Muscle of leg (tissue), 11 donors: ENCODE results near the gene NDST1. TPM values are rescaled to one million over a fixed set of nuclear protein-coding genes. Genes with fewer than 3 reads are reported as not detected.

Source experiments
- DNase-seq: peaks from one replicate; pipeline ENCODE4 v3.0.0; 2013
- H3K27ac ChIP-seq: one replicate; pipeline ENCODE4 v1.5.1; 2013; ENCODE audit warnings: mild to moderate bottlenecking, low read length, control low read depth
- H3K27me3 ChIP-seq: one replicate; pipeline ENCODE4 v1.6.1; 2013; ENCODE audit warnings: low read length; ENCODE audit not compliant: control insufficient read depth, insufficient read depth
- H3K36me3 ChIP-seq: one replicate; pipeline ENCODE4 v1.6.1; 2013; ENCODE audit warnings: low read length; ENCODE audit not compliant: control insufficient read depth, insufficient read depth
- H3K4me1 ChIP-seq: one replicate; pipeline ENCODE4 v1.6.1; 2013; ENCODE audit warnings: low read length; ENCODE audit not compliant: control insufficient read depth, insufficient read depth
- H3K4me3 ChIP-seq: one replicate; pipeline ENCODE4 v1.5.1; 2013; ENCODE audit warnings: low read length, control low read depth
- H3K9me3 ChIP-seq: replicated peaks from 2 replicates; pipeline ENCODE4 v1.6.1; 2013; ENCODE audit warnings: low read depth, low read length; ENCODE audit not compliant: control insufficient read depth
- WGBS: methylation state at CpG from one replicate; pipeline ENCODE4 v1.1.5; 2013; ENCODE audit warnings: missing lambda C conversion rate; ENCODE audit not compliant: insufficient coverage; 5-methylcytosine and 5-hydroxymethylcytosine counted together
- polyA plus RNA-seq, 8 donors: library from polyadenylated mRNA; unstranded; fragments of 120-200 nt; gene quantifications; one replicate each; pipeline versions ENCODE4 v1.2.1 to v1.2.3, GENCODE V29; 2013; ENCODE audit warnings: inconsistent platforms in 1 of 8, low replicate concordance in 1 of 8; ENCODE audit not compliant: insufficient read length in 8 of 8, insufficient read depth in 1 of 8
- total RNA-seq: library from RNA; stranded (reverse); fragments of 120-200 nt; gene quantifications from one replicate; pipeline ENCODE4 v1.2.4, GENCODE V29; 2013

NDST1 gene
- total and polyA plus RNA-seq, 9 donors = 24.4 to 71.2 (median 53.1) TPM

DNA sequence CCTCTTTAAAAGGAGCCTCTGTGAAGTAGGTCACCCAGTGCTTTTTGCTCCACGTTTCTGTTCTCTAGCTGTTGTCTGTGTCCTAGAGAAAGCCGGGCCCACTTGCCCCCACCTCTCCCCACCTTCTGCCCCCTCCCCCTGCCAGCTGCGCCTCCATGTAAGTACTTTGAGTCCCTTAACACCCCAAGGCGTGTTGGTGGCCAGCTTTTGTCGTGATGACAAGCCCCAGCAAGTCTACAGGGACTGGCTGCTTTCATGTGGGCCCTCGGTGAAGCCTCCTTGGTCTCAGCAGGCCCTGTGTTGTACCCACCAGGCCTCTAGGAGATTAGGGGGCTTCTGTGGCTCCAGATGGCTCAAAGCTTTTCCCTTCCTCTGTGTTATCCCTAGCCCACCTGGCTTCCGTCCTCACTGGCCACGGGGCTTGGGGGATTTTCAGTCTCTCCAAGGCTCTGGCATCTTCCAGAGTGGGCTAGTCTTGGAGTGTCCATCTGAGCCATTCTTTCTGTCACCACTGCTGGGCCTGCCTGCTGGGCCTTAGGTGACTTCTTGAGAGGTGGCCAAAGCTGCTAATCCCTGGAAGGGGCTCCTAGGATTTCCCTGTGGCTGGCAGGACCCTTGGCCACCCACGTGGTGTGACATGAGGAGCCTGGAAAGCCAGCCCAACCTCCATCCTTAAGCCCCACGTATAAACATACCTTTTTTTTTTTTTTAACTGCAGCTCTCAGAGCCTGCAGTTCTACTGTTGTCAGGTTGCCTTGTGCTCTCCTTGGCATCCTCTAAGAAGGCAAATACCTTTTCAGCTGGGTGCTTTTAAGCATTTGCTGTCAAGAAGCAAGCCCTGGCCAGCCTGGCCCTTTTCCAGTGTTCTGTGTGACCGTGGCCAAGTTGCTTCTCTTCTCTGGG, 1.1 kb upstream of the NDST1 start:
- Histone ChIP-seq H3K4me1 (peaks cover 76% of the 10 kb centered on the region), H3K27me3 (no peaks in the 10 kb centered on the region), H3K9me3 (no peaks in the 10 kb centered on the region), H3K27ac (no peak overlapping the region), H3K4me3 (no peak overlapping the region), H3K36me3 (peaks cover 13% of the 10 kb centered on the region)
- no peak for DNase-seq
- 44% methylated on average over 9 of the region's 11 CpGs for WGBS

DNA sequence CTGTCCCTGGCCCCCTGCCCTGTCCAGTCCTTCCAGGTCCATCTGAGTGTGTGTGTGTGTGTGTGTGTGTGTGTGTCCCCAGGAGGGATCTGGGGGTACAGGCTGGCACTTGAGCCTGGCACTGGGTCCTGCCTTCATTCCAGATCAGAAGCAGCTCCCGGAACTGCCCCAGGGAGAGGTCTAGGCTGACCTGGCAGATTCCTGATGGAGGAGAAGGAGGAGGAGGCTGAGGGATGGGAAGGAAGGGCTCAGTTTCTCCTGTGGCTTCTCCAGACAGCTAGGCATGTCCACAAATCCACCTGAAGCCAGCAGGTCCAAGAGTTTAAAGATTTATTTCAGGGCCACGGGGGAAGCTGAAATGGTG, 328 bp downstream of the NDST1 start:
- no peaks in the 10 kb centered on the region for H3K27me3 ChIP-seq
- no peaks in the 10 kb centered on the region for H3K9me3 ChIP-seq
- H3K4me3 ChIP-seq = no peak overlapping the region
- H3K27ac ChIP-seq = no peak overlapping the region
- WGBS = 32% methylated on average over 2 of the region's 2 CpGs
- no peak for DNase-seq
- peaks cover 13% of the 10 kb centered on the region for H3K36me3 ChIP-seq
- peaks cover 80% of the 10 kb centered on the region for H3K4me1 ChIP-seq

DNA sequence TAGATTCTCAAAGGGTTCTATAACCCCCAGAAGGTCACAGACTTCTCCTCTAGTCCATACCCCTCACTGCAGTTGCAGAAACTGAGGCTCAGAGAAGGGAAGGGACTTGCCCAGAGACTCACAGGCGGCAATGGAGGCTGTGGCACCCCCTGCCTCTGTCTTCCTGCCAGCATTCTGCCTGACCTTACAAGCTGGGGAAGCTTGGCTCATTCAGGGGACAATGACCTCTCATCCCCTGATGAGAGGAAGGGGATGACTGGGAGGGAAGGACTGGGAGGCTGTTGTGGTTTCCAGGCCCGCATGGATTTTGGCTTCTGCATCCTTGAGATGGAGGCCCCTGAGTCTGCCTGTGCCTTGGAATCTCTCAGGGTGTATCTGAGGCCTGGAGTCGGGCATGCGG, 897 bp downstream of the NDST1 start:
- Histone ChIP-seq H3K4me3 (no peak overlapping the region), H3K27ac (no peak overlapping the region)
- 43% methylated on average over 3 of the region's 4 CpGs for WGBS

DNA sequence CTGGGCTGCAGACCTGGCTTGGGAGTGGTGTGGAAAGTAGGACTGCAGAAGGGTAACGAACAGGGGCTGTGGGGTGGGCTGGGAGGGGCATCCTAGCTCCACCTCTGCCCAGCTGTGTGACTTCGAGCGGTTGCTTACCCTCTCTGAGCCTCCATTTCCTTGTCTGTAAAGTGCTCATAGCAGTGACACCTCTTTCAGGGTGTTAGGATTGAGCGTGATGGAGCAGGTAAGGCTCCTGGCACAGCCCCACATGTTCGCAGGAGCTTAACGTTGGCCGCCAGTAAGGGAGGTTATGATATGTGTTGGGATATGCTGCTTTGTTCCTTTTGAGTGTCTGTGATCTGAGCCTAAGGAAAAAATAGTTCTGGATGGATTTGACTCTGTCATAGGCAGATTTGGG, 2.1 kb downstream of the NDST1 start:
- Histone ChIP-seq H3K27me3 (no peaks in the 10 kb centered on the region), H3K9me3 (no peaks in the 10 kb centered on the region), H3K4me1 (peaks cover 66% of the 10 kb centered on the region), H3K36me3 (peaks cover 19% of the 10 kb centered on the region), H3K27ac (no peak overlapping the region), H3K4me3 (no peak overlapping the region)
- DNase-seq = no peak
- 66% methylated on average over 4 of the region's 7 CpGs for WGBS

More for the DNA sequence above, 897 bp downstream of the NDST1 start:
- Histone ChIP-seq H3K36me3 (peaks cover 16% of the 10 kb centered on the region), H3K4me1 (peaks cover 74% of the 10 kb centered on the region), H3K27me3 (no peaks in the 10 kb centered on the region), H3K9me3 (no peaks in the 10 kb centered on the region)
- DNase-seq = no peak

GRCh38 chr5:150510460-150511263, 2.7 kb downstream of the NDST1 start:
- Histone ChIP-seq H3K9me3 (no peaks in the 10 kb centered on the region), H3K36me3 (peaks cover 19% of the 10 kb centered on the region), H3K27ac (peak overlapping the region; percentile 47), H3K4me1 (peaks cover 66% of the 10 kb centered on the region), H3K4me3 (no peak overlapping the region), H3K27me3 (no peaks in the 10 kb centered on the region)
- DNase-seq = peak; percentile 33
- WGBS = 80% methylated on average over 8 of the region's 12 CpGs

- H3K4me3 ChIP-seq = no peak overlapping the region
- H3K27ac ChIP-seq = peak overlapping the region; percentile 67
- DNase-seq = peak; percentile 79
- 15% methylated on average over 5 of the region's 7 CpGs for WGBS
- no peaks in the 10 kb centered on the region for H3K27me3 ChIP-seq
- peaks cover 10% of the 10 kb centered on the region for H3K36me3 ChIP-seq
- peaks cover 62% of the 10 kb centered on the region for H3K4me1 ChIP-seq
- no peaks in the 10 kb centered on the region for H3K9me3 ChIP-seq
Measured at GRCh38 chr5:150511578-150512367, 3.8 kb downstream of the NDST1 start.

DNA sequence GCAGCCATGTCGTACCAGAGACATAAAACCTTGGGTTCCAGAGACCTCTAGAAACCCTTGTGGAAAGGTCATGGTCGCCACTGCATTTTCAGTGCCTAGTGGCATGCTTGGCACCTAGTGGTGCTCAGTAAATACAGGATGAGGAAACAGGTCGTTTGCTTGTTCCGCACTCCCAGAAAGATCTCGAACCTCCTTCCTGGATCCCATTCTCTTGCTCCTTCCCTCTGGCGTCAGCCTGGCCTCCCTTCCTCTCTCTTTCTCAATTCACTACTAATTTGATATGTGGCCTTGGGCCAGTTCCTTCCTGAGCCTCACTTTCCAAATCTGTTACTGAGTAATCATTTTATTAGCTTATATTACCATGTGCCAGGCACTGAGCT, 4.4 kb downstream of the NDST1 start:
- 48% methylated on average over 4 of the region's 6 CpGs for WGBS
- peaks cover 61% of the 10 kb centered on the region for H3K4me1 ChIP-seq
- no peak for DNase-seq
- no peaks in the 10 kb centered on the region for H3K9me3 ChIP-seq
- H3K36me3 ChIP-seq = peaks cover 9% of the 10 kb centered on the region
- H3K27me3 ChIP-seq = no peaks in the 10 kb centered on the region
- H3K4me3 ChIP-seq = no peak overlapping the region
- peak overlapping the region; percentile 8 for H3K27ac ChIP-seq

GRCh38 chr5:150513375-150514309, 5.7 kb downstream of the NDST1 start:
- H3K36me3 ChIP-seq = peaks cover 6% of the 10 kb centered on the region
- H3K4me3 ChIP-seq = no peak overlapping the region
- peaks cover 56% of the 10 kb centered on the region for H3K4me1 ChIP-seq
- H3K27ac ChIP-seq = no peak overlapping the region
- H3K27me3 ChIP-seq = no peaks in the 10 kb centered on the region
- 83% methylated on average over 12 of the region's 15 CpGs for WGBS
- no peak for DNase-seq
- no peaks in the 10 kb centered on the region for H3K9me3 ChIP-seq

- Histone ChIP-seq H3K27me3 (no peaks in the 10 kb centered on the region), H3K9me3 (no peaks in the 10 kb centered on the region), H3K36me3 (peaks cover 7% of the 10 kb centered on the region), H3K4me1 (peaks cover 55% of the 10 kb centered on the region), H3K27ac (no peak overlapping the region), H3K4me3 (no peak overlapping the region)
- no peak for DNase-seq
- 72% methylated on average over 3 of the region's 3 CpGs for WGBS
Measured at GRCh38 chr5:150514708-150515211, 6.8 kb downstream of the NDST1 start.
